Osteocyte (in vitro differentiated cells): ENCODE data around the gene TMEM266. TPM values are rescaled to one million over a fixed set of nuclear protein-coding genes. Genes with fewer than 3 reads are reported as not detected.

Experiments
- DNase-seq: peaks from one replicate; pipeline ENCODE4 v3.0.0; 2021; ENCODE audit warnings: mixed read lengths; ENCODE audit not compliant: unreplicated experiment; ENCODE audit errors: extremely low spot score
- H3K27ac Mint-ChIP-seq: one replicate; pipeline ENCODE4 v1.8.0; 2021; ENCODE audit warnings: mild to moderate bottlenecking, mixed read lengths; ENCODE audit not compliant: unreplicated experiment
- H3K27me3 Mint-ChIP-seq: one replicate; pipeline ENCODE4 v1.8.0; 2021; ENCODE audit warnings: mixed read lengths; ENCODE audit not compliant: unreplicated experiment
- H3K36me3 Mint-ChIP-seq: one replicate; pipeline ENCODE4 v1.8.0; 2021; ENCODE audit warnings: mixed read lengths; ENCODE audit not compliant: unreplicated experiment
- H3K4me1 Mint-ChIP-seq: one replicate; pipeline ENCODE4 v1.8.0; 2021; ENCODE audit warnings: mixed read lengths; ENCODE audit not compliant: unreplicated experiment
- H3K4me3 Mint-ChIP-seq: one replicate; pipeline ENCODE4 v1.8.0; 2021; ENCODE audit warnings: mild to moderate bottlenecking, moderate library complexity, mixed read lengths; ENCODE audit not compliant: unreplicated experiment
- H3K9me3 Mint-ChIP-seq: one replicate; pipeline ENCODE4 v1.8.0; 2021; ENCODE audit warnings: mixed read lengths; ENCODE audit not compliant: unreplicated experiment
- total RNA-seq: library from RNA; stranded (reverse); gene quantifications from 2 replicates; pipeline ENCODE4 v1.2.1, GENCODE V29; 2021
- TF ChIP-seq, protein P1 (sequence below): fragments of 200-600 bp; sonication (generic); IDR thresholded peaks from 2 replicates; pipeline ENCODE4 v1.5.0; 2021; ENCODE audit warnings: antibody characterized with exemption, mild to moderate bottlenecking, moderate library complexity

TMEM266 gene
- total RNA-seq, 1 donor from 2014 or later: not detected

DNA sequence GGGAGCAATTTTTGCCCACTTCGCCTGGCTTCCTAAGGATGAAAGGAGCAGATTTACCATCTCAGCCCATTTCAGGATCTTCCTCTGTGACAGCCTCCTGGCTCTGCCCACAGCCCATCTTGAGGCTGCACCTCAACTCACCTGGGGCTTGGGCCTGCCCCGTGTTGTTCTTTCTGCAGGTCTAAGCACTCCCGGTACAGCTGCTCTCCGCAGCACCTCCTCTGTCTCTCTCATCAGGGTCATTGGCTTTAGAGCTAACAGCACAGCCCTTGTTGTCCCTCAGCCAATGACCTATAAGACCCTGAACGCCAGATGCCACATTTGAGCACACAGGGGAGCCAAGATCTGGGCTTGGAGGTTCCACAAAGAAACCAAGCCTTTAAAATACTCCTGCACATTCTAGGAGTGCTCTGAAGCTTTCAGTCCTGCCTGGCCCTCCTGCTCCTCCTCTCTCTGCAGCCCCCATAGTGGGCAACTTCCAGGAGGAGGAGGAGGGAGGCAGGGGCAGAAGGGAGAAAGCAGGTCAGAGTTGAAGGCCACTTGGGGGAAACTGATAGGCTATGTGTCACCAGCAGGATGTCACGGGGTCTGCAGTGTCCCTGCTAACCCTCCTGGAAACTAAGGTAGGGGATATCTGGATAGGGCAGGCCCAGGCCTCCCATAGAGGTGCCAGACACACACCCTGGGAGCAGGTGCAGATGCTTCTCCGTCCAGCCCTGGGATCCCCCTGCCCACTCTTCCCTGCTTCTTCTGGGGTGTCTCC is 135.9 kb downstream of the TMEM266 start:
- no peak for DNase-seq
- Mint-ChIP-seq H3K27ac (no peak overlapping the region), H3K4me3 (no peak overlapping the region), H3K9me3 (no peaks in the 10 kb centered on the region), H3K36me3 (no peaks in the 10 kb centered on the region), H3K27me3 (peaks cover under 1% of the 10 kb centered on the region), H3K4me1 (peaks cover 27% of the 10 kb centered on the region)
- TF ChIP-seq, protein P1, sequence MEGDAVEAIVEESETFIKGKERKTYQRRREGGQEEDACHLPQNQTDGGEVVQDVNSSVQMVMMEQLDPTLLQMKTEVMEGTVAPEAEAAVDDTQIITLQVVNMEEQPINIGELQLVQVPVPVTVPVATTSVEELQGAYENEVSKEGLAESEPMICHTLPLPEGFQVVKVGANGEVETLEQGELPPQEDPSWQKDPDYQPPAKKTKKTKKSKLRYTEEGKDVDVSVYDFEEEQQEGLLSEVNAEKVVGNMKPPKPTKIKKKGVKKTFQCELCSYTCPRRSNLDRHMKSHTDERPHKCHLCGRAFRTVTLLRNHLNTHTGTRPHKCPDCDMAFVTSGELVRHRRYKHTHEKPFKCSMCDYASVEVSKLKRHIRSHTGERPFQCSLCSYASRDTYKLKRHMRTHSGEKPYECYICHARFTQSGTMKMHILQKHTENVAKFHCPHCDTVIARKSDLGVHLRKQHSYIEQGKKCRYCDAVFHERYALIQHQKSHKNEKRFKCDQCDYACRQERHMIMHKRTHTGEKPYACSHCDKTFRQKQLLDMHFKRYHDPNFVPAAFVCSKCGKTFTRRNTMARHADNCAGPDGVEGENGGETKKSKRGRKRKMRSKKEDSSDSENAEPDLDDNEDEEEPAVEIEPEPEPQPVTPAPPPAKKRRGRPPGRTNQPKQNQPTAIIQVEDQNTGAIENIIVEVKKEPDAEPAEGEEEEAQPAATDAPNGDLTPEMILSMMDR: no peak

DNA sequence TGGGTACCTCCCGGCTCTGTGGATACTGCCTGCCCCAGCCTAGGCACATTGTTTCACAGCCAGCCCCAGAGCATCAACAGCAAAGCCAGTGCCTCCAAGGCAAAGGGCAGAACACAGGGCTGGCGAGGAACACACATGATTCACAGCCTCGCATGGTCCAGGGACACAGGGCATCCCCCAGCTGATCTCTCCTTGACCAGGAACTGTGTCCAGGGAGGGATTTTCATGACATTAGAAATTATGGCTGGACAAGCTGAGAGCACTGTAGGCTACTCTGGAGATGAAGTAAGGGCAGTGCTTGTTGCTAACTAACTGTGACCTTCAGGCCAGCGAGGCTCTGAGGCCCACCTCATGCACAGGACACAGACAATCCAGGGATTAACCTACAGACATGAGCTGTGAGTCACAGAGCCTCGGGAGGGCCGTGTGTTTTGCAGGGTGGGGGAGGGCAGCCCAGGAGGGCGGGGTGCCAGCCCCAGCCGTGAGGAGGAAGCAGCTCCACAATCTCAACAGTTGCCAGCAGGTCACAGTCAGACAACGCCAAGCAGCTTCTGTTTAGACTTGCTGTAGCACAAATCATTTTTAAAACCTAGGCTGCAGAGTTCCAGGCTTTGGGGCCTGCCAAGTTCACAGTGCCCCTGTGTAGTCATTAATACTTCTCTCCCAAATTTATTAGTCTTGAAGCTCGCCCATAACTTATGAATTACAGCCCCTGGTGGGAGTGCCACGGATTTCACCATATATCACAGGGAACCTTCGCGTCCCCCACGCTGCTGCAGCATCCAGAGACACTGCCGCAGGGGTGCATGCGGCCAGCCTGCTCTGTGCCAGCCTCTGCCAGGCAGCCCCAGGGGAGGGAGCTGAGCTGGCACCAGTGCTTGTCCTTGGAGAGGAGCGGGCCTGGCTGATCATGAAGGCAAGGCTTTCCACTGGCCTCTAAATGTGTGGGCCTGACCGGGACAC is 136.8 kb downstream of the TMEM266 start:
- TF ChIP-seq, protein P1: no peak
- Mint-ChIP-seq H3K27ac (peak overlapping the region; percentile 38), H3K36me3 (no peaks in the 10 kb centered on the region), H3K4me1 (peaks cover 25% of the 10 kb centered on the region), H3K9me3 (no peaks in the 10 kb centered on the region), H3K4me3 (no peak overlapping the region), H3K27me3 (no peaks in the 10 kb centered on the region)
- DNase-seq: no peak

DNA sequence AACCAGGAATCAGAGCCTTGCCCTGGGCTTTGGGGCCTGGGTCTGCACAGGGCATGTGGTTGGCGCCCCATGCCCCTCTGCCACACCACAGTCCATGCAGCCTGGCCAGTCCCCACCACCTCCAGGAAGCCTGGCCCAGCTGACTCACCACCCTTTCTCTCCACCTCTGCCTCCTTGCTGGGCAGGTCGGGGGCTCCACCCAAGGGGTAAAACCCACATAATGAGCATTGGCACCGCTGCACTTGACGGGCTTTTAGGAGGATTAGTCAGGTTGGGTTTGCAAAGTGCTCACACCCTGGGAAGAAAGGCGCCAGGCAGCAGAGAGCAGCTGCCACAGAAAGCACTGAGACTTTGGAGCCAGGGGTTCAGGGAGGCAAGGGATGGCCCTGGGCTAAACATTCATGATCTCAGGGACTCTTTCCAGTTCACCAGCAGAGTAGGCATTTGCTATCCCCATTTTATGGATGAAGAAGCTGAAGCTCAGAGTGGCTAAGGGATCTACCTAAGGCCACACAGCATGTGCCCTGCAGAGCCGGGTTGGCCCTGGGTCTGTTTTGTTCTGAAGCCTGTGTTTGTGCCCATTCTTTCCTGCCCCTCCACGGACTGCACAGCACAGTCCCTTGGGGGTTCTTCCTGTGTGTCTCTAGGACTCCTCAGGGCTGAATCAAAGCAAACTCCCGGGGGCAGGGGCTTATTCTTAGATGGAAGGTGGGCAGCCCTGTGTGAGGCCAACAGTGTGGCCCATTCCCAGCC is 138.1 kb downstream of the TMEM266 start:
- Mint-ChIP-seq H3K36me3 (no peaks in the 10 kb centered on the region), H3K27me3 (no peaks in the 10 kb centered on the region), H3K4me1 (peaks cover 25% of the 10 kb centered on the region), H3K4me3 (no peak overlapping the region), H3K9me3 (no peaks in the 10 kb centered on the region), H3K27ac (no peak overlapping the region)
- TF ChIP-seq, protein P1: no peak
- no peak for DNase-seq

DNA sequence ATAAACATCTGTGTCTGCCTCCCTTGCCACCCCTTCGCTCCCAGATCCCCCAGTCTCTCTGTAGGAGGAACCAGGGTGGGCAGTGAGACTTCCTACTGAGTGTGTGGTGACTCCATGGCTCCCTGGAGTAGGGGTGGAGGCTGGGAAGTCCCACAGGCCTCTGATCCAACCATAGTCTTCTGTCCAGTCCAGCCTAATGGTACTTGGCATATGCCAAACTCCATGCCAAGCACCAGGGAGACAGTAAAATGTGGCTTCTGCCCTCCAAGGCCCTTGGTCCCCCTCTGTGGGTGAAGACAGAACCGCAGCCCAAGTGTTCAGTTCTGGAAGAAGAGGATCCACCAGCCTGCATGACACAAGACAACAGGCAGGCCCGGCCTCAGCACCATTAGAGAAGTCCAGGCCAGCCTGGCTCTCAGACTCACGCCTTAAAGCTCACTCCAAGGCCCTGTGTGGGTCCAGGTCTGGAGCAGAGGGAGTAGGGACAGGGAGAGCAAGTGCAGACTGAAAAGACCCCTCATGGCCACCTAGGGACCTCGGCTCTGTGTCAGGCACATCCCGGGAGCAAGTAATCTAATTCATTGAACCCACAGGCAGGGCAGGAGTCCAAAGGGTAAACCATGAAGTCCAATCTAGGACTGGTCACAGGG is 138.8 kb downstream of the TMEM266 start:
- Mint-ChIP-seq H3K9me3 (no peaks in the 10 kb centered on the region), H3K27ac (no peak overlapping the region), H3K27me3 (no peaks in the 10 kb centered on the region), H3K36me3 (no peaks in the 10 kb centered on the region), H3K4me1 (peaks cover 25% of the 10 kb centered on the region), H3K4me3 (no peak overlapping the region)
- no peak for DNase-seq
- TF ChIP-seq, protein P1: no peak
